GM21529 (cell line): Measurements from ENCODE around the gene NHSL2.
A peak's percentile ranks its signal among the peaks of the same experiment; 100 is the strongest.

ENCODE experiments used
- ATAC-seq: cut with Tn5 transposase; IDR thresholded peaks from one replicate; pipeline ENCODE4 v1.9.1; 2021; ENCODE audit not compliant: unreplicated experiment

NHSL2 gene

DNA sequence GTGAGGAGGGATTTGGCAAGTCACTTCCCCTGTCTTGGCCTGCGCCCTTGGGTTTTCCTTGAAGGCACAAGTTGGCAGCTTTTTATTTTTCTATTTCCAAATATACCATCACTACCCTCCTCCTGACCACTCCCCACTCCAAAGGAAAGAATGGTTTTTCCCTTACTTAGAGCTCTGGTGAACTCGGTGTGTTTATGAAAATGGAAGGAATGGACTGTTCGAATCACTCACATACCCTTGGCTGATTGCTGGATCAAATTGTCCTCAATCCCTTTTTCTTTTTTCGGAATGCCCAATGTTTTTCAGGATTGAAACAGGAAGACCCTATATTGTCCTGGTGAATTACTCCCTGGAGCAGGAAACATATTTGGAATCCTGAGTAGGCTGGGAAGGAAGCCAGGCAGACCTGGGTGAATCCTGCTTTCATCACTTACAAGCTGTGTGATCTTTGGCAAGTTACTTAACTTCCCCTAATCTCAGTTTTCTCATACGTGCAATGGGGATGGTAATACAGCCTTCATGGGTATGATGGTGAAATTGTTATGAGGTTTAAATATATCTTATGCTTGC, 150.4 kb downstream of the NHSL2 start:
- no peak for ATAC-seq

DNA sequence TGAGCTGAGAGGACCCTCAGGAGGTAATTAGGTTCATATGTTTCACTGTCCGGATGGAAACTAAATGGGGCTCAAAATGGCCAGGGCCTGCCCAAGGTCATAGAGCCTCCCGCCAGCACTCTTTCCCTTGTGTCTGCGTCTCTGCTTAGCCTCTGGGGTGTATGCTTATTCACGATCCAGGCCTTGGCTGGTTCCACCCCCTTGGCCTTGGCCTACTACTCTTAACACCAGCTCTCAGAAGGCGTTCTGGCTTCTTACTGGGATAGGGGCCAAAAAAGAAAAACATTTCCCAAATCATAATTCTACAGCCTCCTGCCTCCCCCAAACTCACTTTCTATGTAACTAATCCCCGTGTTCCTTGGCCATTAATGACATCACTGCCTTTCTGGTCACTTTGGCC, 152.3 kb downstream of the NHSL2 start:
- no peak for ATAC-seq

GRCh38 chrX:72069350-72070160, 158.9 kb downstream of the NHSL2 start:
- no peak for ATAC-seq

GRCh38 chrX:72071213-72071612, 160.6 kb downstream of the NHSL2 start:
- ATAC-seq: no peak

- no peak for ATAC-seq
Measured at GRCh38 chrX:72073633-72074032, 163.0 kb downstream of the NHSL2 start.

- ATAC-seq: no peak
Measured at GRCh38 chrX:72078411-72078810, 167.8 kb downstream of the NHSL2 start.

- no peak for ATAC-seq
Measured at GRCh38 chrX:72079607-72080006, 169.0 kb downstream of the NHSL2 start.

GRCh38 chrX:72080150-72080549, 169.5 kb downstream of the NHSL2 start:
- no peak for ATAC-seq

DNA sequence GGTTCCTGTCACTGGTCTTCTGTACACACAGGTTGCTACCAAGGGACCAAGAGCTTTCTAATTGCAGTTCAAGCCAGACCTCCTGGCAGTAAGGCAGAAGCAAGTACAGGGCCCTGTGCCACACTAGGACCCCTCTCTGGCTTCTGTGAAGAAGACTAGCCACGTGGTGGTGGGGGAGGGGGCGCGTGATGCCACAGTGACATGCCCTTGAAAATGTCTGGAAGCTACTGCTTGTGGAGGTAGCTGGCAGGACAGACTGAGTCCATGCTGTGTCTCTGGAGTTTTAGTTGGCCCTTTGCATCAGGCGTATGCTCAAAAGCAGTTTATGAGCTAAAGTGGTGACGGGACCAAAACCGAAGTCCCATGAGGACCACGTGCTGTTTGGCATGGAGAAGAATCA, 170.2 kb downstream of the NHSL2 start:
- no peak for ATAC-seq

GRCh38 chrX:72081605-72082320, 171.1 kb downstream of the NHSL2 start:
- no peak for ATAC-seq

DNA sequence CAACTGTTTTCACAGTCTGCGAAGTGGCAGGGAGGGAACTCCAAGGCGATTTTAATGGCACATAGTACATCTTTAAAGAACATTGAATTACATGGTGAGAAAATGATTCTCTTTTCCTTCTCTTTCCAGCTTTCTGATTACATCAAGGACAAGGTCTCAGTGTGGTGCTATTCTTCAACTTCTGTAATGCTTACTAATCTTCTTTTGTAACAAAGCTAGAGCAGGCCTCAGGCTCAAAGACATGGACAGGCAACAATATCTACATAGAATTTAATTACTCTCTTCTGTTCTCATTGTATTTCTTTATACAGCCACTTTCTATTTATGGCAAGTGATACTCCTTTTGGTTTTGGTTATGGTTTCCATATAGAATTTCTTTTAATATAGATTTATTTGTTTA, 172.6 kb downstream of the NHSL2 start:
- ATAC-seq: no peak

- ATAC-seq: no peak
Measured at GRCh38 chrX:72084114-72084513, 173.5 kb downstream of the NHSL2 start.

DNA sequence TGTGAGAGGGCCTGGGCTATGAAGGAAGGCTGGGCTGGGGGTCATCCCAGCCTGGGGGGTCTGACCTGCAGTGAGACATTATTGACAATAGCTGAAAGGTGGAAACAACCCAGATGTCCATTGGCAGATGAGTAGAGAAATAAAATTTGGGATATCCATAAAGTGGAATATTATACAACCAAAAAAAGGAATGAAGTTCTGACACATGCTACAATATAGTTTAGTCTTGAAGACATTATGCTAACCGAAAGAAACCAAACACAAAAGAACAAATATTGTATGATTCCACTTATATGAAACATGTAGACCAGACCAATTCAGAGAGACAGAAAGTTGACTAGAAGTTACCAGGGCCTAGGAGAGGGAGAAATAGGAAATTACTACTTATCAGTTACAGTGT, 176.3 kb downstream of the NHSL2 start:
- no peak for ATAC-seq

DNA sequence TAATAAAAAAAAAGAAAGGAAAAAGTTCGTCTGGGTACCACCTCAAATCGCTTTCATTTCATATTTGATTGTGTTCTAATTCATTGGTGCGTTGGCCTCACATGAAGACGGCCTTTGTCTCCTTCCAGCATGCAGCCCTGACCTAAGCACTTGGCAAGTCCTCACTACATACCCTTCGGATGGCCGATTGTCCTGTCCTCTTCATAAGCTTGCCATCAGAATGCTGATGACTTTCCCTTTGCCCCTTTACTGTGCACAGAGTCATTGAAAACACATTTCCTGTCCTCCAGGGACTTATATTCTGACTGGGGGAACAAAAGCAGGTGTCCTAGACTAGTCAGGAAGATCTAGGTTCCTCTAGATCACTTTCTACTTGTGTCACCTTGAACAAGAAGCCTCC, 178.1 kb downstream of the NHSL2 start:
- ATAC-seq: no peak

DNA sequence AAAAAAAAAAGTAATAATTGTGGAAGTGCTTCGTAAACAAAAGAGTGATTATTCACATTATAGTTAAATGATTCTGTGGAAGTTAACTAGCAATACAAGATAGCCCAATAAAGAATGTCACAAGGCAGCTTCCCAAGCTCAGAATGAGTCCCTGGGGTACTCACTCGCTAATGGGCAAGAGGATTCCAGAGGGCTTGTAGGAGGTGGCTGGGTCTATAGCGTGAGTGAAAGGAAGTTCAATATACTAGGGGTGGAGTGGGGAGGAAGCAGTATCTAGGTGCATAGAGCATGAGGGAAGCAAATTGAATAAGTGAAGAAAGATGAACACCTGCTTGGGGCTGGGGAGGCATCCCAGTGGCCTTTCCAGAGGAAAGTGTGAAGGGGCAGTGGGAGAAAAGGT, 178.6 kb downstream of the NHSL2 start:
- no peak for ATAC-seq

- ATAC-seq: peak; percentile 93
Measured at GRCh38 chrX:72094894-72095293, 184.2 kb downstream of the NHSL2 start.

DNA sequence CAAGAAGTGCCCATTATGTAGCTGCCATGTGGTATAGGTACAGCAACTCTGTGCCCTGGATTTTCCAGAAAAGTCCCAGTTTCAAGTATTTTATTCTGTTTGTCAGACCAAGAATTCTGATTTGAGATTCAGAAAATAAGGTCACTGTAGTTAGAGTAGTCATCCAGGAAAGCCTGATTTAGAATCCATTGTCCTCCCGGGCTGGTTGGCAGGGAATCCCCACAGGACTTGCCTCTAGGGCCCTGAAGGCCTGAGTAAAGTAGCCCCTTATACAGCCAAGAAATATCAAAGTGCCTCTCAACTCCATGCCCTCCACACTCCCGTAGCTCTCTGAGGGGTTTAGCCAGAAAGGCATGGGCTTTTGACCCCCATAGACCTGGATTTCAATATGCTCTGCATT, 184.7 kb downstream of the NHSL2 start:
- no peak for ATAC-seq

DNA sequence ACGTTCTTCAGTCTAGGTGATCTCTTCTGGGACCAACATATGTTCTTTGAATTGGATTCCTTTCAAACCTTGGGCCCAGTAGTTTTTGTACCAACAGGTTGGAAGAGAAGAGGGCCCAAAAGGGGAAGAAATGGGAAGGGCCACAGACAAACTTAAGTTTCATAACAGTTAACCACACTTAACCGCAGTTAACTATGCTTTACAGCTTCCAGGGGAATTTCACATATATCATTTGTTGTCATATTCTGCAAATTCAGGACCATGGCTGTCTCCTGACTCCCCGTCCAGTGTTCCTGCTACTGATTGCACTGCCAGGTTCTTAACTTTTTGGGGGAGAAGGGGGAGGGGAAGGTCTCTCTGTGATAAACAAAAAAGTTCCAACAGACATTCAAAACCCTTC, 186.5 kb downstream of the NHSL2 start:
- ATAC-seq: no peak

DNA sequence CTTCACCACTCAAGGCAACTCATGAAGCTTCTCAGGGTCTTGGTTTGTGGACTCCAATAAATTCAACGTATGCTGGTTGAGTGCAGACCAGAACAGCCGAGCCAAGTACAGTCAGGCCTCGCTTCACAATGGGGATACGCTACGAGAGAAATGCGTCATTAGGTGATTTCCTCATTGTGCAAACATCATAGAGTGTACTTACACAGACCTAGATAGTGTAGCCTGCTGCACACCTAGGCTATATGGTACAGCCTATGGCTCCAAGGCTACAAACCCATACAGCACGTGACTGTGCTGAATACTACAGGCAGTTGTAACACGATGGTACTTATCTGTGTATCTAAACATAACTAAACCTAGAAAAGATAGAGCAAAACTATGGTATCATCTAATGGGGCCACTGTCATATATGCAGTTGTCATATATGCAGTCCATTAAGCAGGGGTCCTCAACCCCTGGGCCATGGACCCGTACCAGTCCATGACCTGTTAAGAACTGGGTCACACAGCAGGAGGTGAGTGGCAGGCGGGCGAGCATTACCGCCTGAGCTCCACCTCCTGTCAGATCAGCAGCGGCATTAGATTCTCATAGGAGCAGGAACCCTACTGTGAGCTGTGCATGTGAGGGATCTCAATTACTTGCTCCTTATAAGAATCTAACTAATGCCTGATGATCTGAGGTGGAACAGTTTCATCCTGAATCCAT, 189.6 kb downstream of the NHSL2 start:
- no peak for ATAC-seq

DNA sequence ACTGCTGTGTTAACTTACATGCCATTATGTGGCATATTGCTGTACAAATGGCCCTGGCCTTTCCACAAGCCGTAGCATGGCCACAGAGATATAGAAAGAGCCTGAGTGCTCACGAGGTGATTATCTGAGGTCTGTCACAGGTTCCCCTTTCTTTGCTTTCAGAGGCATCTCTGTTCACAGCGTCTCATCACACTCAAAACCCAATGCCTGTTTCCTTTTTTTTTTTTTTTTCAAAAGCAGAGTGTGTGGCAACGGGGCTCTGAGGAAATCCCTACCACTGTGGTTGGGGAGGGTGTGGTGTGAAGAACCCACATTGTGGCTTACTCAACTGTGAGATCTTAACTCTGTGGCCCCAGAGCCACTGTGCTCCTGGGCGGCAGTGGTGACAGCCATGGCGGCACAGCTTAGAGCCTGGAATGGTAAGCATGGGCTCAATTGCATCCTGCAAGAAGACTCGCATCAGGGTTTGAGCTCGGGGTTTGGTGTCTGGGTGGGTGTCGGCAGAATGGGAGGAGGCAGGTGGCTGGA, 190.2 kb downstream of the NHSL2 start:
- peak; percentile 73 for ATAC-seq

DNA sequence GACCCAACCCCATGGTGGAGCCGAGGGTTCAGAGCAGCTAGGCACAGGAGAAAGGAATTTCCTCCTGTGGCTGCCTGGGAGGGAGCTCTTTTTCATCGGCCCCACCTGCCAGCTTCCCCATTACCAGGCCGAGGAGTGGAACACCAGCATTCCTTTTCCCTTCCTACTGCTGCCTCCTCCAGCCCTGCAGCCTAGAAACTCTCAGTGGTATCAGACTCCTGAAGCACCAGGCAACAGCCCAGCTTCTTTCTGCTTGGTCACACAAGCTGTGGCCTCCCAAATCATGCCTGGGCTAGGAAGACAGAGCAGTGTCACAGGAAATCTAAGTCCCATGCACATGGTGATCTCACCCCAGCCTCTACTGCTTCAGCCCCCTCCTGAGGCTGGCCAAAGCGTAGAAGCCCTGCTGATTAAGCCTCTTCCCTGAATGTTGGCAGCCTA, 191.0 kb downstream of the NHSL2 start:
- no peak for ATAC-seq
